GM12874 (cell line): ENCODE results near the gene CCDC92B.

Source experiments
- CTCF ChIP-seq: IDR thresholded peaks from 2 replicates; pipeline ENCODE4 v1.5.1; 2011; ENCODE audit warnings: low read depth, mild to moderate bottlenecking, control low read depth, low read length, moderate library complexity; ENCODE audit not compliant: insufficient read depth

CCDC92B gene

DNA sequence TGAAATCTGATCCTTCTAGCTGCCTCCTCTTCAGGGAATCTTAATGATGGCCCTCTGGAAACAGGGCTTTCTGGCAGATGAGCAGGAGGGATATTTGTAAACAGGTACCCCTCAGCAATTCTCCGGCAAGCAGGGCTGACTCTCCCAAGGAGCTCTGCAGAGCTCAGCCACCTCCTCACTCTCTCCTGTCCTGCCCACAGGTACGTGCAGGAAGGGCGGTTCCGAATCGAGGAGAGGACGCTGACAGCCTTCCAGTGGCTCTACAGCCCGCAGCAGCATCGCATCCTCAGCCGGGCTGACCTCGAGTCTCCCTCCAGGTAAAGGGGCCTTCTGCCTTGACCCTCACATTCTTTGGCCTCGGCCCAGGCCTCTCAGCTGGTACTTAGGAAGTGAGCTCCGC, 20.7 kb upstream of the CCDC92B start:
- no peak for TF ChIP-seq CTCF

DNA sequence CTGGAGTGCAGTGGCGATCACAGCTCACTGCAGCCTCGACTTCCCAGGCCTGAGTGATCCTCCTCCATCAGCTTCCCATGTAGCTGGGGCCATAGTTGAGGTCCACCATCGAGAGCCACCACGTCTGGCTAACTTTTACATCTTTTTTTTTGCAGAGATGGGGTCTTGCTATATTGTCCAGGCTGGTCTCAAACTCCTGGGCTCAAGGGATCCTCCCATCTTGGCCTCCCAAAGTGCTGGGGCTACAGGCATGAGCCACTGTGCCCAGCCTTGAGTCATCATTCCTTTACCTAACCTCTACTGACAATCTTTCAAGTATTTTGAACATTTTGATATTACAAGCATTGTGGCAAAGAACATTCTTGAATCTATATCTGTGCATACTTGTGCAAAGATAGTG, 9.4 kb upstream of the CCDC92B start:
- no peak for TF ChIP-seq CTCF

DNA sequence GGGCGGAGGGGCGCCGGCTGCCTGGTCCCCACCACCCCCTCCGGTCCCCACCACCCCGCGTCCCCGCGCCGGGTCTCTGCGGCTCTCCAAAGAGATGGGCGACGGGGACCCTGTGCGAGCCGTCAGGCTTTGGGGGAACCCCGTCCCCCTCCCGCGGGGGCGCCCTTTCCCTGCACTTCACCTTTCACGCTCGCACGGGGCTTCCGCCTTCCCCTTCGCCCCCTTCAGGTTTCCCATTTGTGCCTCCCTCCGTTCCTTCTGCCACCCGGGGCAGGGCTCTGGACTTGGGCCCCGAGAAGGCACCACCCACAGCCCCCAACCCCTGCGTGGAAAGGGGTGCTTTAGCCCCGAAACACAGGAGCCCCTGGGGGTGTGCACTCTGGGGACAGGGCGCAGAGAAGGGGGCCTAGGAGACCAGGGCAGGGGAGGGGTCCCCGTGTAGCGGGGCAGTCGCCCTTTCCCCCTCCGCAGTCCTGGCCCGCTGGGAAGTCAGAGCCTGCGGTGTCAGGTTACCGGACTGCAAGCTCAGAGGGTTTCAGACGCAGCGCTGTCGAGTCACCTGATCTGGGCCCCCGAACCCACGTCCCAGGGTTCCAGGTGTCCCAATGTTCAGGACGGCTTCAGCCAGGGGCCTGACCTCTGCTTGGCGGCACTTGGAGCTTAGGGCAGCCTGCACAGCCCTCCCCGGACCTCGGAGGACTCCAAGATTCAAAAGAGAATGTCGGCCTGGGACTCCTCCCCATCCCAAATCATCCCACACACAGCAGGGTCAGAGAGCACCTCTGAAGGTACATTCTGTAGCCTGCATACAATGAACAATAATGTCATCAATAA, 6.7 kb upstream of the CCDC92B start:
- TF ChIP-seq CTCF = no peak

DNA sequence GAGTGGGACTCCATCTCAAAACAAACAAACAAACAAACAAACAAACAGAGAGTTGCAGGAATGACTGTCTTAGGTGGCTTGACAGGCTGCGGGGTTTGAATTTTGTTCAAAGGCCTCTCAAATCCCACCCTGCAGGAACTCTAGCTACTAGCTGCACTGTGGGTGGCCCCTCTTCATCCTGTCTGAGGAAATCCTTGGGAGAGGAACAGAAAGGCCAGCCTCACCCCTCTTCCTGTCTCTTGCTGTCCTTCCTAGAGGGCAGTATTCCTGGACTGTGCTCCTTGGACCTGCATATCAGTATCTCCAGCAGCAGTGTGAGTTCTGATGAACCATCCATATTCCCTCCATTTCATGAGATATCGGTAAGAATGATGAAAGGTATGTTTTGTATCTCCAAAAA, 2.0 kb upstream of the CCDC92B start:
- no peak for TF ChIP-seq CTCF

DNA sequence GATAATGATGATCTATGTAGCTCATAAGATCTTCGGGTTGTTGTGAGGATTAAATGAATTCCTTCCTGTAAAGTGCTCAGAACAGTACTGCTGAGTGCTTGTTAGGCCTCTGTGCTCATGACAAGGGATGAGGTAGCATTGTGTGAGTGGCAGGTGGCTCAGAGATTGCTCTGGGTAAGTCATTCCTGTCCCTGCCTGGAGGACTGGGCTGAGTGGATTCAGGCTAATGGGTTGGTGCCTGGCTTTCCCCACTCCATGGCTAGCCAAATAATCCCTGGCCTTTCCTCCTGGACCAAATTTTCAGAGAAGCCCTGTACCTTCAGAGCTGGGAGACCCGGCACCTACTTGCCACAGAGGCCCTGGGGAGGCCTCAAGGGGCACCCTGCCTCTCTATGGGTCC, 1.3 kb upstream of the CCDC92B start:
- no peak for TF ChIP-seq CTCF

DNA sequence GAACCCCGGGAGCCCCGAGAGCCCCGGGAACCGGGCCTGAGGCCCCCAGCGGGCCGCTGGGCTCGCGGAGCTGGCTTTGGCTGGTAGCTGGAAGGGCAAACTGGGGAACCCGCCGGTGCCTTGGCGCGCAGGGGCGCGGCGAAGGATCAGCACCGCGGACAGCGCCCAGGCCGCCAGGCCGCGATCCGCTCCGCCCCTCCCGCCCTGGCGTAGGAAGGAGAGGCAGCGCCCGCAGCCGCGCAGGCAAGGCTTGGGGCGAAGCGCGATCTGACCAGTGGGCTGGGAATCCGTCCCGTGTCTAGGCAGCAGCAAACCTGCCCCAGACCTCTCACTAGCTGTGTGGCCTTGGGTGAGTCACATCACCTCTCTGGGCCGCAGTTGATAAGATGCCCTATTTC, 331 bp upstream of the CCDC92B start:
- no peak for TF ChIP-seq CTCF

GRCh38 chr17:2745317-2746037, 4.0 kb downstream of the CCDC92B start:
- TF ChIP-seq CTCF = no peak
